Measurements from ENCODE around the gene CLC.
"Not testable (repeated sequence)": the region's sequence is repeated elsewhere in the genome, so short reads cannot be mapped to it uniquely, and the experiment has no call there.

CLC gene

GRCh38 chr19:39737891-39738290 is at the start of gene CLC:
TSS of gene CLC (minus strand) at chr19:39738029. CDS start at chr19:39737952, 77 bp downstream.
- Histone ChIP-seq H3K27me3 (ENCODE audit: control insufficient read depth in 1 of 2, insufficient read depth in 2 of 2, low read length in 2 of 2) (peaks cover 0 to 8% of the 10 kb centered on the region in 2 donors), H3K27ac (ENCODE audit: low read length) (no peak within 1 kb of the TSS), H3K36me3 (ENCODE audit: control insufficient read depth in 2 of 2, insufficient read depth in 2 of 2, low read length in 2 of 2) (no peaks in the 10 kb centered on the region), H3K4me3 (ENCODE audit: low read length in 2 of 2) (no peak within 1 kb of the TSS), H3K9me3 (ENCODE audit: control insufficient read depth in 2 of 2, low read length in 2 of 2) (no peaks in the 10 kb centered on the region), H3K4me1 (ENCODE audit: control insufficient read depth, insufficient read depth, low read length) (no peaks in the 10 kb centered on the region), H3K9ac (ENCODE audit: low read length in 2 of 2) (no peak within 1 kb of the TSS)

- peaks cover 0 to 15% of the 10 kb centered on the region in 2 donors for H3K27me3 ChIP-seq (ENCODE audit: control insufficient read depth in 1 of 2, insufficient read depth in 2 of 2, low read length in 2 of 2)
- H3K4me1 ChIP-seq (ENCODE audit: control insufficient read depth, insufficient read depth, low read length), result no peaks in the 10 kb centered on the region
- H3K9me3 ChIP-seq (ENCODE audit: control insufficient read depth in 2 of 2, low read length in 2 of 2), result no peaks in the 10 kb centered on the region
- H3K4me3 ChIP-seq (ENCODE audit: low read length in 2 of 2), result no peak overlapping the region
- H3K9ac ChIP-seq (ENCODE audit: low read length in 2 of 2), result no peak overlapping the region
- no peak overlapping the region for H3K27ac ChIP-seq (ENCODE audit: low read length)
- no peaks in the 10 kb centered on the region for H3K36me3 ChIP-seq (ENCODE audit: control insufficient read depth in 2 of 2, insufficient read depth in 2 of 2, low read length in 2 of 2)
Measured at GRCh38 chr19:39780894-39781293, 43.1 kb upstream of the CLC start.

DNA sequence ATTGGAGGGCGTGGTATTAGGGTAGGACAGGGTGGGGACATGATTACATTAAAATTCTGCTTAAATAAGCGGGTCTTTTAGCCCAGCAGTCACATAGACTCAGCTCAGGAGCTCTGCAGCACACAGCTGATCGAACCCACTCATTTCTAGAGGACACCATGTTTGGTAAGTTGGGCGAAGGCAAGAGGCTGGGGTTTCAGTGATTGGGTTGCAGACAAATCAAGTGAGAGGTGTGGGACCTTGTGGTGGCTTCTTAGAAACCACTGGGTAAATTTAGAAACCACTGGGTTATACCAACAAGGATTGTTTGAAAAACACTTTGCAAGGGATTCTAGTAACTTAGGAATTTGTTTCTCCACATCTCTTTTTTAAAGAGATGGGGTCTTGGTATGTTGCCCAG is 40.9 kb upstream of the CLC start, which contains the start of gene LEUTX:
LEUTX (plus strand) TSS at position 92 of the 400 bp plus-strand sequence; CDS start at position 159, 67 bp downstream.
- Histone ChIP-seq H3K4me3 (ENCODE audit: low read length in 2 of 2) (no peak within 1 kb of the TSS), H3K27me3 (ENCODE audit: control insufficient read depth in 1 of 2, insufficient read depth in 2 of 2, low read length in 2 of 2) (peaks cover 0 to 3% of the 10 kb centered on the region in 2 donors), H3K36me3 (ENCODE audit: control insufficient read depth in 2 of 2, insufficient read depth in 2 of 2, low read length in 2 of 2) (no peaks in the 10 kb centered on the region), H3K27ac (ENCODE audit: low read length) (no peak within 1 kb of the TSS), H3K9me3 (ENCODE audit: control insufficient read depth in 2 of 2, low read length in 2 of 2) (no peaks in the 10 kb centered on the region), H3K4me1 (ENCODE audit: control insufficient read depth, insufficient read depth, low read length) (no peaks in the 10 kb centered on the region), H3K9ac (ENCODE audit: low read length in 2 of 2) (no peak within 1 kb of the TSS)

DNA sequence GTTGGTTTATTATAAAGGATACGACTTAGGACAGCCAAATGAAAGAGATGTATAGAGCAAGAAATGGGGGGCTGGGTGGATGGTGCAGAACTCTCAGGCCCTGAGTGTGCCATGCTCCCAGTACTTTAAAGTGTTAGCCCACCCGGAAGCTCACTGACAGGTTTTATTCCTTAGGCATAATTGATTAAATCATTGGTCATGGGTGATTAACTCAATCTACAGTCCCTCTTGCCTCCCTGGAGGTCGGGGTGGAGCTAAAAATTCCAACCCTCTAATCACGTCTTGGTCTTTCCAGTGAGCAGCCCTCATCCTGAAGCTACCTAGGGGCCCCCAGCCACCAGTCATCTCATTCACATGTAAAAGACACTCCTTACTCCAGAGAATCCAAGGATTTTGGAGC is 31.0 kb upstream of the CLC start:
- no peaks in the 10 kb centered on the region for H3K36me3 ChIP-seq (ENCODE audit: control insufficient read depth in 2 of 2, insufficient read depth in 2 of 2, low read length in 2 of 2)
- no peaks in the 10 kb centered on the region for H3K4me1 ChIP-seq (ENCODE audit: control insufficient read depth, insufficient read depth, low read length)
- H3K27me3 ChIP-seq (ENCODE audit: control insufficient read depth in 1 of 2, insufficient read depth in 2 of 2, low read length in 2 of 2), result peaks cover 0 to 2% of the 10 kb centered on the region in 2 donors
- H3K9me3 ChIP-seq (ENCODE audit: control insufficient read depth in 2 of 2, low read length in 2 of 2), result peaks cover 5 to 6% of the 10 kb centered on the region in 2 donors
- H3K9ac ChIP-seq (ENCODE audit: low read length in 2 of 2), result no peak overlapping the region
- H3K27ac ChIP-seq (ENCODE audit: low read length), result no peak overlapping the region
- no peak overlapping the region for H3K4me3 ChIP-seq (ENCODE audit: low read length in 2 of 2)

- Histone ChIP-seq H3K4me3 (ENCODE audit: low read length in 2 of 2) (no peak overlapping the region), H3K4me1 (ENCODE audit: control insufficient read depth, insufficient read depth, low read length) (no peaks in the 10 kb centered on the region), H3K9ac (ENCODE audit: low read length in 2 of 2) (no peak overlapping the region), H3K27ac (ENCODE audit: low read length) (no peak overlapping the region), H3K27me3 (ENCODE audit: control insufficient read depth in 1 of 2, insufficient read depth in 2 of 2, low read length in 2 of 2) (peaks cover 0 to 2% of the 10 kb centered on the region in 2 donors), H3K9me3 (ENCODE audit: control insufficient read depth in 2 of 2, low read length in 2 of 2) (peaks cover 5 to 6% of the 10 kb centered on the region in 2 donors), H3K36me3 (ENCODE audit: control insufficient read depth in 2 of 2, insufficient read depth in 2 of 2, low read length in 2 of 2) (no peaks in the 10 kb centered on the region)
Measured at GRCh38 chr19:39768334-39768733, 30.5 kb upstream of the CLC start.

DNA sequence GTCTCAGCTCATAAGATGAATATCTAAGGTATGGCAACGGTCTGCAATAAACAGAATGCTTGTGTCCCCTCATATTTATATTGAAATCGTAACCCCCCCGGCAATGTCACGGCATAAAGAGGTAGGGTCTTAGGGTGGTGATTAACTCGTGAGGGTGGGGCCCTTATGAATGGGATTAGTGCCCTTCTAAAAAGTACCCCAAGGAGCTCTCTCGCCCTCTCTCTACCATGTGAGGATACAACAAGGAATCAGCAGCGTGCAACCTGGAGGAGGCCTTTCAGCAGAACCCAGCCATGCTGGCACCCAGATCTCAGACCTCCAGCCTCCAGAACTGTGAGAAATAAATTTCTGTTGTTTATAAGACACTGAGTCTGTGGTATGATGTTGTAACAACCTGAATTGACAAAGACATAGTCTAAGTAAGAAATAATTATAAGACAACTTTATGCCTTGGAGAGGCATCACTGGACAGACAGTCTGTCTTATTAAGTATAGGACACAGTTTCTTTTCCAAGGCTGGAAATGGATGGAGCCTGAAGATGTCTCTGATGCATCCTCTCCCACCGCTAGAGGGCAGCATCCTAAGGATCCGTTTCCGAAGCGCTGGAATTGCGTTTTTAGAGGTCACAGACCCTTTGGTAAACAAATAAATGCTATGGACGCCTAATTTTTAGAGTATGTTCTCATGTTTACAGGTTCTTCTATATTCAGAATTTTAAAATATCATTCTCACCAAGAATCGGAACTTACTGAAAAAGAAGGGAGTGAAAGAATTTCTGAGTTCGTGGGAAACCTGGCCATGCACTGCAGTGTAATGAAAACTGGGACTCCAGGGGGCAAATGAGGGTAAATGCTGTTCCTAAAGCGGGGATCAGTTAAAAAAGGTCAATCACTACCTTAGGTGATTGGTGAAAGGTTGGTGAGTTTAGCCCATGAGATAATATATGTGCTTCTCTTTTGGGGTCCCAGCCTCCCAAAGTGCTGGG is 27.6 kb upstream of the CLC start:
- Histone ChIP-seq H3K36me3 (ENCODE audit: control insufficient read depth in 2 of 2, insufficient read depth in 2 of 2, low read length in 2 of 2) (no peaks in the 10 kb centered on the region), H3K9ac (ENCODE audit: low read length in 2 of 2) (no peak overlapping the region), H3K27ac (ENCODE audit: low read length) (no peak overlapping the region), H3K9me3 (ENCODE audit: control insufficient read depth in 2 of 2, low read length in 2 of 2) (peaks cover 5 to 6% of the 10 kb centered on the region in 2 donors), H3K4me3 (ENCODE audit: low read length in 2 of 2) (no peak overlapping the region), H3K27me3 (ENCODE audit: control insufficient read depth in 1 of 2, insufficient read depth in 2 of 2, low read length in 2 of 2) (no peaks in the 10 kb centered on the region), H3K4me1 (ENCODE audit: control insufficient read depth, insufficient read depth, low read length) (no peaks in the 10 kb centered on the region)

GRCh38 chr19:39761851-39762250 is 24.0 kb upstream of the CLC start:
- H3K9ac ChIP-seq (ENCODE audit: low read length in 2 of 2); H3K9me3 ChIP-seq (ENCODE audit: control insufficient read depth in 2 of 2, low read length in 2 of 2); H3K4me3 ChIP-seq (ENCODE audit: low read length in 2 of 2); H3K27me3 ChIP-seq (ENCODE audit: control insufficient read depth in 1 of 2, insufficient read depth in 2 of 2, low read length in 2 of 2); H3K4me1 ChIP-seq (ENCODE audit: control insufficient read depth, insufficient read depth, low read length); H3K36me3 ChIP-seq (ENCODE audit: control insufficient read depth in 2 of 2, insufficient read depth in 2 of 2, low read length in 2 of 2); H3K27ac ChIP-seq (ENCODE audit: low read length): not testable (repeated sequence)

GRCh38 chr19:39759457-39760184 is 21.8 kb upstream of the CLC start:
- Histone ChIP-seq H3K9ac (ENCODE audit: low read length in 2 of 2) (no peak overlapping the region), H3K36me3 (ENCODE audit: control insufficient read depth in 2 of 2, insufficient read depth in 2 of 2, low read length in 2 of 2) (no peaks in the 10 kb centered on the region), H3K27me3 (ENCODE audit: control insufficient read depth in 1 of 2, insufficient read depth in 2 of 2, low read length in 2 of 2) (peaks cover 0 to 8% of the 10 kb centered on the region in 2 donors), H3K9me3 (ENCODE audit: control insufficient read depth in 2 of 2, low read length in 2 of 2) (peaks cover 0 to under 1% of the 10 kb centered on the region in 2 donors), H3K4me1 (ENCODE audit: control insufficient read depth, insufficient read depth, low read length) (no peaks in the 10 kb centered on the region), H3K27ac (ENCODE audit: low read length) (no peak overlapping the region), H3K4me3 (ENCODE audit: low read length in 2 of 2) (no peak overlapping the region)

DNA sequence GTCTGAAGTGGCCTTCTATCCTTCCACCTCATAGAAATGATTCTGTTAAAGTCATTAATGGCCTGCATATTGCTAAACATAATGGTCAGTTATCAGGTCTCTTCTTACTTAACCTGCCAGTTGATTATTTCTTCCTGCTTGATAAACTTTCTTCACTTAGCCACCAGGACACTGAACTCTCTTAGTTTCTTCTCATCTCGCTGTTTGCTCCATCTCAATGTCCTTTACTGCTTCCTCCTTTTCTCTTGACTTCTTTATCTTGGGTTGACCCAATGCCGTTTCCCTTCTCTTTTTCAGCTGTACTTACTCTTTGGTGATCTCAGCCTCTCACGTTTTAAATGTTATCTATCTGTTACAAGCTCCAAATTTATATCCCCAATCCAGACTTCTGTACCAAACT is 17.1 kb upstream of the CLC start:
- no peaks in the 10 kb centered on the region for H3K4me1 ChIP-seq (ENCODE audit: control insufficient read depth, insufficient read depth, low read length)
- no peak overlapping the region for H3K9ac ChIP-seq (ENCODE audit: low read length in 2 of 2)
- peaks cover 0 to 13% of the 10 kb centered on the region in 2 donors for H3K27me3 ChIP-seq (ENCODE audit: control insufficient read depth in 1 of 2, insufficient read depth in 2 of 2, low read length in 2 of 2)
- H3K27ac ChIP-seq (ENCODE audit: low read length), result no peak overlapping the region
- H3K36me3 ChIP-seq (ENCODE audit: control insufficient read depth in 2 of 2, insufficient read depth in 2 of 2, low read length in 2 of 2), result no peaks in the 10 kb centered on the region
- H3K9me3 ChIP-seq (ENCODE audit: control insufficient read depth in 2 of 2, low read length in 2 of 2), result no peaks in the 10 kb centered on the region
- no peak overlapping the region for H3K4me3 ChIP-seq (ENCODE audit: low read length in 2 of 2)

DNA sequence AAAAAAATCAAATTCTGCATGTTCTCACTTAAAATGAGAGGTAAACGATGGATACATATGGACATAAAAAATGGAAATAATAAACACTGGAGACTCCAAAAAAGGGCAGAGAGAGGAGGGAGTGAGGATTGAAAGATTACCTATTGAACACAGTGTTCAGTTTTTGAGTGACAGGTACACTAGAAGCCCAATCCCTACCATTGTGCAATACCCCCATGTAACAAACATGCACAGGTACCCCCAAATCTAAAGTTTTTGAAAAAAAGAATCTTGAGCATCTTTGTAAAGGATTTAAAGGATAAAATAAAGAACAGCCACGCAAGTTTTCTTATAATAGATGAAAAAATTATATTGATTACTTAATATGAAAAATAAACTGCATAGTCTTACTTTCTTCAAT is 16.7 kb upstream of the CLC start:
- H3K36me3 ChIP-seq (ENCODE audit: control insufficient read depth in 2 of 2, insufficient read depth in 2 of 2, low read length in 2 of 2), result no peaks in the 10 kb centered on the region
- no peak overlapping the region for H3K9ac ChIP-seq (ENCODE audit: low read length in 2 of 2)
- H3K9me3 ChIP-seq (ENCODE audit: control insufficient read depth in 2 of 2, low read length in 2 of 2), result no peaks in the 10 kb centered on the region
- no peaks in the 10 kb centered on the region for H3K4me1 ChIP-seq (ENCODE audit: control insufficient read depth, insufficient read depth, low read length)
- no peak overlapping the region for H3K4me3 ChIP-seq (ENCODE audit: low read length in 2 of 2)
- no peak overlapping the region for H3K27ac ChIP-seq (ENCODE audit: low read length)
- H3K27me3 ChIP-seq (ENCODE audit: control insufficient read depth in 1 of 2, insufficient read depth in 2 of 2, low read length in 2 of 2), result peaks cover 0 to 13% of the 10 kb centered on the region in 2 donors

All from stomach smooth muscle (tissue), 2 donors.